Measurements from ENCODE around the gene CLEC1B. TPM values are rescaled to one million over a fixed set of nuclear protein-coding genes. Genes with fewer than 3 reads are reported as not detected.
A peak's percentile ranks its signal among the peaks of the same experiment; 100 is the strongest.
"Not testable (repeated sequence)": the region's sequence is repeated elsewhere in the genome, so short reads cannot be mapped to it uniquely, and the experiment has no call there.

The CLEC1B gene
- total RNA-seq, 1 donor = 14.2 TPM

- not testable (repeated sequence) for H3K9me3 ChIP-seq (ENCODE audit: low read depth, low read length); H3K27me3 ChIP-seq (ENCODE audit: insufficient read depth, low read length); H3K4me3 ChIP-seq (ENCODE audit: low read length)
- peaks cover 45% of the 10 kb centered on the region for H3K4me1 ChIP-seq (ENCODE audit: insufficient read depth, low read length)
Observed at GRCh38 chr12:9952954-9953729, 45.8 kb downstream of the CLEC1B start.

GRCh38 chr12:9951026-9951675 lies 47.8 kb downstream of the CLEC1B start:
- H3K9me3 ChIP-seq (ENCODE audit: low read depth, low read length) = no peaks in the 10 kb centered on the region
- H3K4me3 ChIP-seq (ENCODE audit: low read length) = peak overlapping the region; percentile 9
- no peaks in the 10 kb centered on the region for H3K27me3 ChIP-seq (ENCODE audit: insufficient read depth, low read length)
- H3K4me1 ChIP-seq (ENCODE audit: insufficient read depth, low read length) = peaks cover 54% of the 10 kb centered on the region

- Histone ChIP-seq H3K27me3 (ENCODE audit: insufficient read depth, low read length) (no peaks in the 10 kb centered on the region), H3K9me3 (ENCODE audit: low read depth, low read length) (no peaks in the 10 kb centered on the region), H3K4me1 (ENCODE audit: insufficient read depth, low read length) (peaks cover 73% of the 10 kb centered on the region), H3K4me3 (ENCODE audit: low read length) (no peak overlapping the region)
Observed at GRCh38 chr12:9948606-9949296, 50.2 kb downstream of the CLEC1B start.

GRCh38 chr12:9947674-9948073 lies 51.2 kb downstream of the CLEC1B start:
- Histone ChIP-seq H3K4me1 (ENCODE audit: insufficient read depth, low read length) (peaks cover 81% of the 10 kb centered on the region), H3K9me3 (ENCODE audit: low read depth, low read length) (no peaks in the 10 kb centered on the region), H3K4me3 (ENCODE audit: low read length) (no peak overlapping the region)

GRCh38 chr12:9944391-9944790 lies 54.5 kb downstream of the CLEC1B start:
- H3K27me3 ChIP-seq (ENCODE audit: insufficient read depth, low read length) = peaks cover 3% of the 10 kb centered on the region
- H3K4me1 ChIP-seq (ENCODE audit: insufficient read depth, low read length) = peaks cover 58% of the 10 kb centered on the region
- H3K4me3 ChIP-seq (ENCODE audit: low read length) = no peak overlapping the region
- H3K9me3 ChIP-seq (ENCODE audit: low read depth, low read length) = no peaks in the 10 kb centered on the region

More at GRCh38 chr12:9947674-9948073, 51.2 kb downstream of the CLEC1B start:
- H3K27me3 ChIP-seq (ENCODE audit: insufficient read depth, low read length) = no peaks in the 10 kb centered on the region

GRCh38 chr12:9943240-9943639 lies 55.7 kb downstream of the CLEC1B start:
- peaks cover 48% of the 10 kb centered on the region for H3K4me1 ChIP-seq (ENCODE audit: insufficient read depth, low read length)
- no peaks in the 10 kb centered on the region for H3K9me3 ChIP-seq (ENCODE audit: low read depth, low read length)
- H3K27me3 ChIP-seq (ENCODE audit: insufficient read depth, low read length) = peaks cover 3% of the 10 kb centered on the region
- H3K4me3 ChIP-seq (ENCODE audit: low read length) = peak overlapping the region; percentile 30

Other genes with a start within 250 kb of the CLEC1B start
- gene CD69, start 238.2 kb downstream of the CLEC1B start, total RNA-seq = 2,627 TPM
- gene KLRF1, start 171.6 kb downstream of the CLEC1B start, total RNA-seq = 27.0 TPM
- 248 TPM for gene CLEC2B, start 129.8 kb downstream of the CLEC1B start, total RNA-seq
- not detected for gene KLRF2, start 117.6 kb downstream of the CLEC1B start, total RNA-seq
- not detected for gene CLEC2A, start 66.8 kb downstream of the CLEC1B start, total RNA-seq
- 33.7 TPM for gene CLEC12A, start 27.7 kb downstream of the CLEC1B start, total RNA-seq
- gene CLEC12B, start 11.5 kb upstream of the CLEC1B start, total RNA-seq = 1.9 TPM
- gene CLEC9A, start 31.6 kb upstream of the CLEC1B start, total RNA-seq = 0.42 TPM
- gene CLEC1A, start 99.9 kb upstream of the CLEC1B start, total RNA-seq = 0.10 TPM
- gene CLEC7A, start 131.1 kb upstream of the CLEC1B start, total RNA-seq = 177 TPM
- gene OLR1, start 173.0 kb upstream of the CLEC1B start, total RNA-seq = 104 TPM
- gene TMEM52B, start 179.9 kb upstream of the CLEC1B start, total RNA-seq = 1.4 TPM
- gene GABARAPL1, start 213.8 kb upstream of the CLEC1B start, total RNA-seq = 155 TPM